Motor neuron (in vitro differentiated cells): ENCODE results near the gene DNAJC15. TPM values are rescaled to one million over a fixed set of nuclear protein-coding genes. Genes with fewer than 3 reads are reported as not detected.

ENCODE experiments used
- ATAC-seq, 8 experiments: fragments of 200-7000 bp; cut with Tn5 transposase; replicated peaks in 6 of 8; 2 replicates each; pipeline ENCODE4 v1.8.0; 2021; ENCODE audit warnings: mild to moderate bottlenecking in 8 of 8, moderate library complexity in 8 of 8
- H3K27ac ChIP-seq, 2 donors: fragments of 250-450 bp; sonication (Bioruptor Pico); 2 replicates each; pipeline ENCODE4 v1.9.0; 2021; ENCODE audit warnings: antibody characterized with exemption in 2 of 2, mild to moderate bottlenecking in 2 of 2, moderate library complexity in 1 of 2
- H3K4me1 ChIP-seq, 2 donors: fragments of 250-450 bp; sonication (Bioruptor Pico); replicated peaks in 1 of 2; 2 replicates each; pipeline ENCODE4 v1.6.1; 2021; ENCODE audit warnings: antibody characterized with exemption in 2 of 2, mild to moderate bottlenecking in 2 of 2, moderate library complexity in 1 of 2
- H3K4me3 ChIP-seq, 5 donors: fragments of 250-450 bp; sonication (Bioruptor Pico); 2 replicates each; pipeline ENCODE4 v1.9.0; 2021; ENCODE audit warnings: antibody characterized with exemption in 5 of 5, mild to moderate bottlenecking in 5 of 5, moderate library complexity in 4 of 5
- WGBS, 10 experiments: fragments of 450-650 bp; shearing (Covaris generic); methylation state at CpG; one replicate each; pipeline ENCODE4 v1.0.0; 2022; 5-methylcytosine and 5-hydroxymethylcytosine counted together
- in situ Hi-C, 9 experiments: fragments of 400-800 bp; cut with MboI; loops; one replicate each; pipeline ENCODE4 v1.15.0; 2021; ENCODE audit warnings: low sequenced_read_pairs in 9 of 9, low pct_unique_long_range_greater_than_20kb in 2 of 9; ENCODE audit not compliant: unreplicated experiment in 9 of 9
- total RNA-seq, 8 experiments: library from RNA; unstranded; fragments of 300-600 nt; gene quantifications; 2 replicates each; pipeline versions ENCODE4 v1.2.3 to v1.2.4, GENCODE V29; 2022

The DNAJC15 gene
- total RNA-seq, 8 experiments from 2014 or later, result 0.13 to 14.4 (median 1.9) TPM

GRCh38 chr13:43008596-43008995 is 14.8 kb upstream of the DNAJC15 start:
- Histone ChIP-seq H3K4me3 (no peak overlapping the region), H3K27ac (no peak overlapping the region), H3K4me1 (no peaks in the 10 kb centered on the region)
- in situ Hi-C loops, result no loop called here
- 44 to 100% (median 88%) methylated on average over 1 to 3 of the region's 3 CpGs; no CpG with 5 or more reads in 1 of the 10 experiments for WGBS, 10 experiments
- ATAC-seq, result no peak

DNA sequence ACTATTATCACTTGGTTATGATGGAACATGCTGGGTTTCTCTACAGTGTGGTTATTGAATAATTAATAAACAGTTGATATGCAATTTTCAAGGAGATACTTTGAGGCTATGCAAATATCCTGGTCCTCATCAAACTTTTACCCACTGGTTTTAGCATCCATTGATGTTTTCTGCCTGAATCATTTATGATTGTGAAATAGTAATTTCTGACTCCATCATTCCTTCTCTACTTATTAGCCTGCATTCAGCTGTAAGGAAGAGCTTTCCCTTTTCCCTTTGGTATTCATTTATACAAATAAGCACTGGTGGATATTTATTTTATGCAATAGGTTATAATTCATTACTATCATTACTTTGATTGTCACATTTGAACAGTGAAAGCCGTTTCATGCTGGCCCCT is 13.9 kb upstream of the DNAJC15 start:
- no peak for ATAC-seq
- Histone ChIP-seq H3K4me3 (no peak overlapping the region), H3K27ac (no peak overlapping the region), H3K4me1 (no peaks in the 10 kb centered on the region)
- in situ Hi-C loops, result no loop called here
- 42 to 100% (median 89%) methylated on average over 1 of the region's 1 CpG; no CpG with 5 or more reads in 1 of the 10 experiments for WGBS, 10 experiments

GRCh38 chr13:43014162-43014561 is 9.2 kb upstream of the DNAJC15 start:
- Histone ChIP-seq H3K4me3 (no peak overlapping the region), H3K27ac (no peak overlapping the region), H3K4me1 (no peaks in the 10 kb centered on the region)
- in situ Hi-C loops, result no loop called here
- no peak for ATAC-seq
- 30 to 88% (median 81%) methylated on average over 2 to 3 of the region's 3 CpGs; no CpG with 5 or more reads in 3 of the 10 experiments for WGBS, 10 experiments

GRCh38 chr13:43016226-43016625 is 7.2 kb upstream of the DNAJC15 start:
- Histone ChIP-seq H3K4me3 (no peak overlapping the region), H3K27ac (no peak overlapping the region), H3K4me1 (no peaks in the 10 kb centered on the region)
- 39 to 100% (median 78%) methylated on average over 1 to 5 of the region's 5 CpGs for whole genome bisulfite sequencing, 10 experiments
- no peak for ATAC-seq
- in situ Hi-C loops, result no loop called here

DNA sequence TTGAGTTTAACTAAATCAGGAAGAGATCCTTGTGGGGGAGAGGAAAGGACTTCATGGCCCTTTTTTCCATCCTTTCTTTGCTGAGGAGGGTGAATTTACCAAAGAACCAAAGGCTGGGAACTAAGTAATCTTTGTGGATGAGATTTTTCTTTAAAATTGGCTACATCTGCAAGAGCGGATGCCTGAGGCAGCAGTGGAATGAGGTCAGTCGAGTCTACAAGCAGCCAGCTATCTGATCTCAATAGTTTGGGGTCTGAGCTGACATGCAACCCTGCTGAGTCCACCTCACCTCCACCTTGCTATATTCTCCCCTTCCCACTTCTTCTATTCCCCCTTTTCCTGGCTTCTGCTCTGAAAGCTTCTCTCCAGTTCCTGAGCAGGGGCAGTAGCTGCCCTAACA is 3.6 kb upstream of the DNAJC15 start:
- Histone ChIP-seq H3K27ac (no peak overlapping the region), H3K4me1 (no peaks in the 10 kb centered on the region), H3K4me3 (no peak overlapping the region)
- in situ Hi-C loops, result no loop called here
- no peak for ATAC-seq
- WGBS, 10 experiments, result 17 to 100% (median 75%) methylated on average over 1 to 2 of the region's 2 CpGs; no CpG with 5 or more reads in 3 of the 10 experiments

DNA sequence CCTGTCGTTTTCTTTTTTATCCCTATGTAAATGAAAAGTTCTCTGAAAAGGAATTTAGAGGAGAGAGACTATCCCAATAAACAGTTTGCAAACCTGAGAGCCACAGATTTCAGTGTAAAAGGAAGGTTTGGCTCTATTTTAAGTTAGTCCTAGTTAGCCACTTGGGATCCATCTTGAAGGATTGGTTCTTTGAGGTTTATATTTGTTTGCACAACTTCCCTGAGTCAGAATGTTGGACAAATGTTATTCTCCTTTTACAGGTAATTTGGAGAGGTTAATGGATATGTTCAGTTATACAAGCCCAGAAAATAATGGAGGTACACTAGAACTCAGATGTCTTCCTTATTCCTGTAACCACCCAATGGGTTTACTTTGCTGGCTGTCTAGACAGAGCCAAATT is 2.6 kb upstream of the DNAJC15 start:
- in situ Hi-C loops, result no loop called here
- ATAC-seq, result no peak
- H3K27ac ChIP-seq, result no peak overlapping the region
- no peak overlapping the region for H3K4me3 ChIP-seq
- 0 to 89% (median 55%) methylated on average over 1 of the region's 1 CpG; no CpG with 5 or more reads in 2 of the 10 experiments for WGBS, 10 experiments
- no peaks in the 10 kb centered on the region for H3K4me1 ChIP-seq

DNA sequence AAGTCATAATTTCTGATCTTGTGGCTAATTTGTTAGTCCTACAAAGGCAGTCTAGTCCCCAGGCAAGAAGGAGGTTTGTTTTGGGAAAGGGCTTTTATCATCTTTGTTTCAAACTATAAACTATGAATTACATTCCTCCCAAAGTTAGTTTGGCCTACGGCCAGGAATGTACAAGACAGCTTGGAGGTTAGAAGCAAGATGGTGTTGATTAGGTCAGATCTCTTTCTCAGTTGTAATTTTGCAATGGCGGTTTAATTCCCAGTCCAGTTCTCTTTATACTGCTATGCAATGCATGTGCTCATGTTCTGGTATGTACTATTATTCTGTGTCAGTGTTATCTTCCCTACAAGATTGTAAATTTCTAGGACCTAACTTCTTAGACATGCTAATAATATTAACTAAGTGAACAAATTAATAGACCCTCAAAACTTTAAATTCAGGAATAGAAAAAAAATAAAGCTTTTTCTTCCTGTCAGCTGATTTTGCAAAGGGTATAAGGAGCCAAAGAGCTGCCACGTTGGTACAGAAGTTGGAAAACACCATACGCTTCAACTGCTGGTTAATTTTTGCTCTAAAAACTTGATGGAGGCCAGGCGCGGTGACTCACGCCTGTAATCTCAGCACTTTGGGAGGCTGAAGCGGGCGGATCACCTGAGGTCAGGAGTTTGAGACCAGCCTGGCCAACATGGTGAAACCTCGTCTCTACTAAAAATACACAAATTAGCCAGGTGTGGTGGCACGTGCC is 1.3 kb upstream of the DNAJC15 start:
- WGBS, 10 experiments, result 32 to 100% (median 94%) methylated on average over 1 to 10 of the region's 11 CpGs
- no peaks in the 10 kb centered on the region for H3K4me1 ChIP-seq
- no peak overlapping the region for H3K4me3 ChIP-seq
- in situ Hi-C loops, result no loop called here
- no peak overlapping the region for H3K27ac ChIP-seq
- no peak for ATAC-seq

- peak overlapping the region in 1 of 5 donors; percentile 33 for H3K4me3 ChIP-seq
- in situ Hi-C loops, result no loop called here
- no peaks in the 10 kb centered on the region for H3K4me1 ChIP-seq
- 38 to 100% (median 90%) methylated on average over 1 to 6 of the region's 12 CpGs; no CpG with 5 or more reads in 2 of the 10 experiments for WGBS, 10 experiments
- no peak overlapping the region for H3K27ac ChIP-seq
- no peak for ATAC-seq
Measured at GRCh38 chr13:43022934-43023288, 475 bp upstream of the DNAJC15 start.

DNA sequence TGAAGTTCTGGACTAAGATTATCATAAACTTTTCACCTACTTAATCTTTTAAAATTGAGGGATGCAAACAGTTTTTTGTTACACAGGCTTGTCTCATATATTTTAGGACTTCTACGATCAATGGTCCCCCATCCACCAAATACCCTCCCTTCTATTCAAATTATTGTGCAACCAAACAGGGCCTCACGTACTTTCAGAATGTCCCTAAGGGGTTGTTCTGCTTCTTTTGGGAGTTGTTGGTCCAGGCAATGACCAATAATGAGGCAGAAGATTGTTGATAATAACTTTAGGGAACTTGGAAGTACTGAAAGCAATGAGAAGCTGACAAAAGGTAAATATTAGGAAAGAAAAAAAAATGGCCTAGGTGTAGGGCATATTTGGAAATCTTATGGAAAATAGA is 2.9 kb downstream of the DNAJC15 start:
- H3K4me1 ChIP-seq, result no peaks in the 10 kb centered on the region
- in situ Hi-C loops, result no loop called here
- no peak for ATAC-seq
- 0 to 81% (median 75%) methylated on average over 1 to 2 of the region's 2 CpGs; no CpG with 5 or more reads in 3 of the 10 experiments for WGBS, 10 experiments
- no peak overlapping the region for H3K27ac ChIP-seq
- no peak overlapping the region for H3K4me3 ChIP-seq

- Histone ChIP-seq H3K4me3 (no peak overlapping the region), H3K27ac (no peak overlapping the region), H3K4me1 (no peaks in the 10 kb centered on the region)
- WGBS, 10 experiments, result 78 to 100% (median 93%) methylated on average over 1 to 4 of the region's 4 CpGs
- in situ Hi-C loops, result no loop called here
- no peak for ATAC-seq
Measured at GRCh38 chr13:43030548-43030947, 7.2 kb downstream of the DNAJC15 start.

- 50 to 100% (median 96%) methylated on average over 2 to 4 of the region's 4 CpGs; no CpG with 5 or more reads in 3 of the 10 experiments for WGBS, 10 experiments
- in situ Hi-C loops, result no loop called here
- no peaks in the 10 kb centered on the region for H3K4me1 ChIP-seq
- ATAC-seq, result no peak
- H3K4me3 ChIP-seq, result no peak overlapping the region
- no peak overlapping the region for H3K27ac ChIP-seq
Measured at GRCh38 chr13:43031881-43032280, 8.5 kb downstream of the DNAJC15 start.

DNA sequence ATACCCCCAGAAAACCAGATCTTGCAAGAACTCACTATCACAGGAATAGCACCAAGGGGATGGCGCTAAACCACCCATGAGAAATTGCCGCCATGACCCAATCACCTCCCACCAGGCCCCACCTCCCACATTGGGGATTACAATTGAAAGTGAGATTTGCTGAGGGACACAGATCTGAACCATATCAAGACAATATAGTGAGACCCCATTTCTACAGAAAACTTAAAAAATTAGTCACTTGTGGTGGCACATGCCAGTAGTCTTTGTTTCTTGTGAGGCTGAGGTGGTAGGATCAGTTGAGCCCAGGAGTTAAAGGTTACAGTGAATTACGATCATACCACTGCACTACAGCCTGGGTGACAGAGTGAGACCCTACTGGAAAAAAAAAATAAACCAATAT is 9.7 kb downstream of the DNAJC15 start:
- no peak for ATAC-seq
- Histone ChIP-seq H3K27ac (no peak overlapping the region), H3K4me3 (no peak overlapping the region), H3K4me1 (no peaks in the 10 kb centered on the region)
- in situ Hi-C loops, result no loop called here
- WGBS, 10 experiments, result 93 to 100% (median 100%) methylated on average over 1 to 3 of the region's 3 CpGs; no CpG with 5 or more reads in 4 of the 10 experiments

- 79 to 100% (median 94%) methylated on average over 1 to 7 of the region's 14 CpGs; no CpG with 5 or more reads in 5 of the 10 experiments for WGBS, 10 experiments
- in situ Hi-C loops, result no loop called here
- ATAC-seq, result no peak
- H3K27ac ChIP-seq, result no peak overlapping the region
- H3K4me3 ChIP-seq, result no peak overlapping the region
- no peaks in the 10 kb centered on the region for H3K4me1 ChIP-seq
Measured at GRCh38 chr13:43036351-43037250, 13.2 kb downstream of the DNAJC15 start.
